ENCODE data around the gene ATIC.

The ATIC gene

GRCh38 chr2:215311625-215312396 is at the start of gene ATIC:
ATIC (plus strand) TSS chr2:215312059; CDS start chr2:215312143, 84 bp downstream.
- DNase-seq, result peak; percentile 93

GRCh38 chr2:215262303-215262702 is 49.6 kb upstream of the ATIC start:
- no peak for DNase-seq

GRCh38 chr2:215262741-215263362 is 49.0 kb upstream of the ATIC start:
- no peak for DNase-seq

GRCh38 chr2:215264374-215264773 is 47.5 kb upstream of the ATIC start:
- no peak for DNase-seq

GRCh38 chr2:215269397-215270117 is 42.3 kb upstream of the ATIC start:
- peak; percentile 69 for DNase-seq

GRCh38 chr2:215270118-215270451 is 41.8 kb upstream of the ATIC start:
- DNase-seq, result no peak

GRCh38 chr2:215271446-215271845 is 40.4 kb upstream of the ATIC start:
- no peak for DNase-seq

GRCh38 chr2:215272918-215273317 is 38.9 kb upstream of the ATIC start:
- no peak for DNase-seq

- no peak for DNase-seq
Observed at GRCh38 chr2:215274829-215275228, 37.0 kb upstream of the ATIC start.

- no peak for DNase-seq
Observed at GRCh38 chr2:215275824-215276223, 36.0 kb upstream of the ATIC start.

- no peak for DNase-seq
Observed at GRCh38 chr2:215277944-215278343, 33.9 kb upstream of the ATIC start.

- DNase-seq, result no peak
Observed at GRCh38 chr2:215280326-215280725, 31.5 kb upstream of the ATIC start.

- no peak for DNase-seq
Observed at GRCh38 chr2:215283221-215283620, 28.6 kb upstream of the ATIC start.

GRCh38 chr2:215286309-215286708 is 25.6 kb upstream of the ATIC start:
- no peak for DNase-seq

GRCh38 chr2:215288112-215288815 is 23.6 kb upstream of the ATIC start:
- no peak for DNase-seq

GRCh38 chr2:215290980-215291599 is 20.8 kb upstream of the ATIC start:
- no peak for DNase-seq

GRCh38 chr2:215293879-215294278 is 18.0 kb upstream of the ATIC start:
- DNase-seq, result no peak

- no peak for DNase-seq
Observed at GRCh38 chr2:215299337-215299859, 12.5 kb upstream of the ATIC start.

GRCh38 chr2:215301994-215302393 is 9.9 kb upstream of the ATIC start:
- DNase-seq, result no peak

- peak; percentile 18 for DNase-seq
Observed at GRCh38 chr2:215311259-215311624, 617 bp upstream of the ATIC start.

- DNase-seq, result no peak
Observed at GRCh38 chr2:215313255-215313613, 1.4 kb downstream of the ATIC start.

GRCh38 chr2:215314896-215315295 is 3.0 kb downstream of the ATIC start:
- DNase-seq, result no peak

- no peak for DNase-seq
Observed at GRCh38 chr2:215315301-215315700, 3.4 kb downstream of the ATIC start.

Measured in stimulated activated CD4-positive, alpha-beta T cell treated with anti-CD3 and anti-CD28 coated beads, Interleukin-4, amount 100 ng/mL, for 24 hours (primary cell).